Stimulated activated CD4-positive, alpha-beta T cell treated with anti-CD3 and anti-CD28 coated beads, Interleukin-12 subunit alpha, Interleukin-12 subunit beta, amount 100 ng/mL, for 48 hours (primary cell): ENCODE measurements around the gene CD300C.
A peak's percentile ranks its signal among the peaks of the same experiment; 100 is the strongest.
"Not testable (repeated sequence)": the region's sequence is repeated elsewhere in the genome, so short reads cannot be mapped to it uniquely, and the experiment has no call there.

ENCODE experiments used
- DNase-seq, 3 donors: peaks; one replicate each; pipeline ENCODE4 v3.0.0-alpha.2; 2020; ENCODE audit warnings: low read depth in 2 of 3, low spot score in 1 of 3

CD300C gene

DNA sequence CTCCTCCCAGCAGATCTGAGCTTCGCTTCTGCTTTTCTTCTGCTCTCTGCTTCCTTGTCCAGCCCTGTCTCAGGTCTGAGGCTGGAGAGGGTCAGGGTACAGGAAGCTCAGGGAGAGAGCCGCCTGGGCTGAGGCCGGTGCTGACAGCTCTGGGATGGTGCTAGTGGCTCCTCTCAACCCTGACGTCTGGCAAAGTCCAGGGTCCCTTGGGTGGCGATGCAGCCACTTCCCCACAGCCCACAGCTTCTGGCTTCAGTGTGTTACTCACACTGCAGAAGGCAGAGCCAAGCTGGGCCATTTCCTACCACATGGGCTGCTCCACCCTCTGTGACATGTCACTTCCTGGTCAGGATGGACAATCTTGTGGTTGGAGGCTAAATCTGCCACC lies at the start of gene CD300C:
CD300C (minus strand) TSS at position 273 of the 388 bp plus-strand sequence. CDS start 333 bp downstream, outside the sequence.
- DNase-seq: no peak

- DNase-seq: no peak
Measured at GRCh38 chr17:74595037-74595750, 49.3 kb upstream of the CD300C start.

- no peak for DNase-seq
Measured at GRCh38 chr17:74592087-74592990, 46.4 kb upstream of the CD300C start, which contains the start of gene CD300LD. Gene CD300LD (minus strand): TSS chr17:74592283. CDS start chr17:74592202, 81 bp downstream.

- no peak for DNase-seq
Measured at GRCh38 chr17:74591503-74591902, 45.6 kb upstream of the CD300C start.

GRCh38 chr17:74585711-74586110 lies 39.8 kb upstream of the CD300C start:
- DNase-seq: no peak

DNA sequence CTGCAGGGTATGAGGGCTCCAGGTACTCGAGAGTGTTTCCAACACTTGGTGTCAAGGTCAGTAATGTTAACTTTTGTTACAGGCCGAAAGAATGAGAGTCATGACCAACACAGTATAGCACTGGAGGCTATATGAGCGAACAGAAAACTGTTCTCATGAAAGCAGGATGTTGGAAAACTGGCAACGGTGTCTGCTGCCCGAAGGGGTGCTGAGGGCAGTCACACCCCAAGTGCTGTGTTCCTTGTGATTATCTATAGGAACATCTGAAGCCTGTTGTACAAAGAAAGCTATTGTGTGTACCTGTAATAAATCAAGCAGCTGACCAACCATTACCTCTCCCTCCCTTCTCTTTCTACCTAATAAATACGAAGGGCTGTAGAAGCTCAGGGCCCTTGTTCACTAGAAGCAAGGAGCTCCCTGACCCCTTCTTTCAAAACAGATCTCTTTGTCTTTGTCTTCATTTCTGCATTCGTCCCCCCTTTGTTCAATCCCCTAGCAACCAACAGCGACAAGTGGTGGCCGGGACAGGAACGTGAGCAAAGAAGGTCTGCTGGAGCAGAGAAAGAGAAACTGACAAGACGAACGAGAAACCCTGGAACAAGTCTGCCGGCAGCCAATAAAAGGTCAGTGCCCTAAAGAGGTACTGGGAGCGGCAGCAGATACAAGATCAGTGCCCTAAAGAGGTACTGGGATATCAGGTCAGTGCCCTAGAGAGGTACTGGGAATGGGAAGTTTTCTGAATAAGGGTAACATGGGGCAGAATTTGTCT lies 38.6 kb upstream of the CD300C start:
- DNase-seq: no peak

- DNase-seq: no peak
Measured at GRCh38 chr17:74582633-74583032, 36.7 kb upstream of the CD300C start.

DNA sequence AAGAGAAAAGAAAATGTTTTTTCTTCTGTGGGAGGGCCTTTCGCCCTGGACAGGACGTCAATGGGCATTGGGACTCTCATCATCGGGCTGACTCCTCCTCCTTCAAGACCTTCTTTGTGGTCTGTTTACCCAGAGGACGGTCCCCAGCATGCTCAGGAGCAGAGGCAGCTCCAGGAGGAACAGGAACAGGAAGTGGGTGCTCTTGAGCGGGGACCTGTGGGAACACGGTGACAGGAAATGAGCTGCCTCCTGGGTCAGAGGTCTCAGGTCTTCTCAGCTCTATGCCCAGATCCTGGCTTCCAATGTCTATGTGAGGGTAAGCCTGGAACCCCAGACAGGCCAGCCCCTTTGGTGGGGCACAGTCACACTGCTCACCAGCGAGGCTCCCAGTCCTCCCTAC lies 34.0 kb upstream of the CD300C start:
- no peak for DNase-seq

GRCh38 chr17:74578979-74579378 lies 33.1 kb upstream of the CD300C start:
- DNase-seq: no peak

DNA sequence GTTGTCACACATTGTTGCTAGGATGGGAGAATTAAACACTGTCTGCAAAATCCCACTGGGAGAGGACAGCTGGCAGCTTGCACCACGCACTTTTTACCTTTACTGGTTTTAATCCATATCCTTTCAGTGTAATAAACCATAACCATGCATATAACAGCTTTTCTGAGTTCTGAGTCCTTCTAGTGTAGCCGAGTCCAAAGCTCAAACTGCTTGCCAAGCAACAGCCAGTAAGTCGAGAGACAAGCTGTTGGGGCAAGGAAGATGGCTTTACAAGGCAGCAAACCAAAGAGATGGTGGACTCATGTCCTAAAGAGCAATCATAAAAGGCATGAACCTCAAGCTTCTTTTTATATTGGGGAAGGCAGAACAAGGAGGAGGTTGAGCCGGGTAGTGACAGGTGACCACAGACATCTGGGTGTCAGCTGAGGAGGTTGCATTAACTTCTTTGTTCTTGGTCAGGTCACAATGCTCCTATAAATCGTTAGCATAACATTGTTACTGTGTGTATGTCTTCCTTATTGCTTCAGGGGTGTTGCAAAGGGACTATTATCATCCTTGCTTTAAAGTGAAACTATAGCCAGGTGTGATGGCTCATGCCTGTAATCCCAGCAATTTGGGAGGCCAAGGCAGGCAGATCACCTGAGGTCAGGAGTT lies 28.7 kb upstream of the CD300C start:
- DNase-seq: no peak

- DNase-seq: not testable (repeated sequence)
Measured at GRCh38 chr17:74573635-74574034, 27.7 kb upstream of the CD300C start.

GRCh38 chr17:74573169-74573568 lies 27.3 kb upstream of the CD300C start:
- DNase-seq: no peak

DNA sequence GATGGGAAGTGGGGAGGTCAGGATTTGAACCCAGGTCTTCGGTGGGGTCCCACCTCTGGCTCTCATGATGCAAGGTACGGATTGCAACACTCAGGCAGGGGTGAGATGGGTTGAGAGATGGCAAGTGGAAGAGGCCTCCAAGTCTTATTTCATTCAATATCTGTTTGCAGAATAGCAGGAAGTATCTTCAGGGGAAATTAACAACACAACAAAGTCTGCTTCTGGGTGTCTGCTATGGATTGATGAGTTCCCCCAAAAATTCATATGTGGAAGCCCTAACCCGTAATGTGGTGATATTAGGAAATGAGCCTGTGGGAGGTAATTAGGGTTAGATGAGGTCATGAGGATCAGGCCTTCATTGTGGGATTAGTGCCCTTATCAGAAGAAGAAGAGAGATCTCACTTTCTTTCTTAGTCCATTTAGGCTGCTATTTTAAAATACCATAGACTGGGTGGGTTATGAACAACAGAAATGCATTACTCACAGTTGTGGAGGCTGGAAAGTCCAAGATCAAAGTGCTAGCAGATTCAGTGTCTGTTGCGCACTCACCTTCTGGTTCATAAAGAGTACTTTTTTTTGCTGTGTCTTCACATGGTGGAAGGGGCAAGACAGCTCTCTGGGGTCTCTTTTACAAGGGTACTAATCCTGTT lies 25.8 kb upstream of the CD300C start:
- DNase-seq: no peak

GRCh38 chr17:74569020-74570003 lies 23.4 kb upstream of the CD300C start:
- DNase-seq: peak; percentile 20 to 48 (median 28)

DNA sequence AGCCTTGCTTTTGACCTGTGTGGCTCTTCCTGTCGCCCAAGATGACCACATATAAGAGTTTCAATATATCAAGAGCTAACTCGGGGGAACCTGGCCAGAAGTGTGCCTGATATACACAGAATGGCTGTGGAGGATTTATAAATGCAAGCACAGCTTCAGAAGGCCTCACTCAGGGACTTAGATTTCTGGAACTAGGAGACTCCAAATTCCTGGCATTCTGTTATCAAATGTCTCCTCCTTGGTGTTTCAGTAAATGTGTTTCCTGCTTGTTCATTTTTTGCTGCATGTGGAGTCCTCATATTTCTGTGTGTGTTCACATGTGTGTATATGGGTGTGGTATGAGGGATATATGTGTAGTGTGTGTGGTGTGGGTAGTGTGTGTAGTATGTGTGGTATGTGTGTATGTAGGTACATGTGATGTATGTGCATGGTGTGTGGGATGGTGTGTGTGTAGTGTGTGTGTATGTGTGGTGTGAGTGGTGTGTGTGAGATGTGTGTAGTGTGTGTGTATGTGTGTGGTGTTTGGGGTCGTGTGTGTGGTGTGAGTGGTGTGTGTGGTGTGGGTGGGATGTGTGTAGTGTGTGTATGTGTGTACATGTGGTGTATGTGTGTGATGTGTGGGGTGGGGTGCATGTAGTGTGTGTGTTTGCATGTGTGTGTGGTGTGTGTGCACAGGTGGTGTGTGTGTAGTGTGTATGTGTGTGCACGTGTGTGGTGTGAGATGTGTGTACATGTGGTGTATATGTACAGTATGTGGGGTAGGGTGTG lies 22.4 kb upstream of the CD300C start:
- no peak for DNase-seq

- no peak for DNase-seq
Measured at GRCh38 chr17:74567397-74567796, 21.5 kb upstream of the CD300C start, which contains the start of gene CD300H. Gene CD300H (minus strand): TSS chr17:74567509.

- DNase-seq: peak in 2 of 3 donors; percentile 9 to 27
Measured at GRCh38 chr17:74566132-74566753, 20.3 kb upstream of the CD300C start.

- DNase-seq: no peak
Measured at GRCh38 chr17:74565126-74565525, 19.2 kb upstream of the CD300C start.
